Hippocampal formation (tissue), 2 donors: ENCODE measurements around the gene TBC1D12.
"Not testable (repeated sequence)": the region's sequence is repeated elsewhere in the genome, so short reads cannot be mapped to it uniquely, and the experiment has no call there.

Experiments
- DNase-seq, 2 donors: peaks; one replicate each; lab custom pipeline; 2025; lab: John Stamatoyannopoulos, UW

TBC1D12 gene

DNA sequence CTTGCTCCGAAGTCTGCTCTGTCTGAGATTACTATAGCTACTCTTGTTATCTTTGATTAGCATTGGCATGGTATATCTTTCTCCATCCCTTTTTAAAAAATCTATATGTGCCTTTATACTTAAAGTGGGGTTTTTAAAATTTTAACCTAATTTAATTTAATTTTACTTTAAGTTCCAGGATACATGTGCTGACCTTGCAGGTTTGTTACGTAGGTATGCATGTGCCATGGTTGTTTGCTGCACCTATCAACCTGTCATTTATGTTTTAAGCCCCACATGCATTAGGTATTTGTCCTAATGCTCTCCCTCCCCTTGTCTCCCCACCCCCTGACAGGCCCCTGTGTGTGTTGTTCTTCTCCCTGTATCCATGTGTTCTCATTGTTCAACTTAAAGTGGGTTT is 54.6 kb downstream of the TBC1D12 start:
- no peak for DNase-seq

DNA sequence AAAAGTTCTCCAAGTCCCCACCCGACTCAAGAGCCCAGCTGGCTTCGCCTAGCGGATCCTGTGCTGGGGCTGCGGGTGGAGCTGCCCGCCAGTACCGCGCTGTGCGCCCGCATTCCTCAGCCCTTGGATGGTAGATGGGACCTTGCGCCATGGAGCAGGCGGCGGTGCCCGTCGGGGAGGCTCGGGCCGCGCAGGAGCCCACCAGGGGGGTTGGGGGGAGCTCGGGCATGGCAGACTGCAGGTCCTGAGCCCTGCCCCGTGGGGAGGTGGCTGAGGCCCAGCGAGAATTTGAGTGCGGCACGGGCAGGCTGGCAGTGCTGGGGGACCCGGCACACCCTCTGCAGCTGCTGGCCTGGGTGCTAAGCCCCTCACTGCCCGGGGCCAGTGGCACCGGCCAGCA is 57.0 kb downstream of the TBC1D12 start:
- DNase-seq: no peak

DNA sequence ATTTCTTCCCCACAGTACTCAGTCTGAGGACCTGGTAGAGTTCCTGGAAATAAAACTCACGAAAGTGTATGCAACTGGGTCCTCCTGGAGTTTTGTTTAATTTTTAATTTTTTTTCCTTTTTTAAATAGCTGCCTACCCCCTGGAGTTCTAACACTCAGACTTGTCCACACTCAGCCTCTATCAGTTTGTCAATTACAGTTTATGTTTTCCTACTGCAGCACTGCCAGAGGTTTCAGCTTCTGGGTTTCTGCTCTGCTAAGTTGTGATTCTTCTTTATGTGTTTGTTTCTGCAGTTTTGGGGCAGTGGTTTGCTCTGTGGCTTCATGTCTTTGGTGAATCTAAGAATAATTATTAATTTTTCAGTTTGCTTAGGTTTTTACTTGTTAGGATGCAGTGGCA is 59.2 kb downstream of the TBC1D12 start:
- DNase-seq: no peak

DNA sequence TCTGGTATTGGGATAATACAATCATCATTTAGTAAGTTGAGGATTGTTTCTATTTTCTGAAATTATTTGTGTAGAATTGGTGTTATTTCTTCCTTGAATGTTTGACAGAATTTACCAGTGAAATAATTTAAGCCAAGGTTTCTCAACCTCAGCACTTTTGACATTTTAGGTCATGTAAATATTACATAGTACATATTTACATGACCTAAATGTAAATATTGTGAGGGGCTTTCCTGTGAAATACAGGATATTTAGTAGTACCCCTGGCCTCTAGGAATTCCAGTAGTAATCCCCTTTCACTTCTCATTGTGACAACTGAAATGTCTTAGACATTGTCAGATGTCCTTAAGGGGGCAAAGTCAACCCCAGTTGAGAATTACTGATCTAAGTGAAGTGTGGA is 59.8 kb downstream of the TBC1D12 start:
- DNase-seq: no peak

- DNase-seq: no peak
Measured at GRCh38 chr10:94465684-94466083, 63.3 kb downstream of the TBC1D12 start.

- no peak for DNase-seq
Measured at GRCh38 chr10:94481410-94481809, 79.1 kb downstream of the TBC1D12 start.

DNA sequence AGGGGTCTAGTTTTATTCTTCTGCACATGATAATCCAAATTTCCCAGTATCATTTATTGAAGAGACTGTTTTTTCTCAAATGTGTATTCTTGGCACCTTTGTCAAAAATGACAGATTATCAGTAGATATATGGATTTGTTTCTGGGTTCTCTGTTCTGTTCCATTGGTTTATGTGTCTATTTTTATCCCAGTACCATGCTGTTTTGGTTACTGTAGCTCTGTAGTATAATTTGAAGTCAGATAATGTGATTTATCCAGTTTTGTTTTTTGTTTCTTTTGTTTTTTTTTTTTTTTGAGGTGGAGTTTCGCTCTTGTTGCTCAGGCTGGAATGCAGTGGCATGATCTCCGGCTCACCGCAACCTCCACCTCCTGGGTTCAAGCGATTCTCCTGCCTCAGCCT is 81.6 kb downstream of the TBC1D12 start:
- no peak for DNase-seq

DNA sequence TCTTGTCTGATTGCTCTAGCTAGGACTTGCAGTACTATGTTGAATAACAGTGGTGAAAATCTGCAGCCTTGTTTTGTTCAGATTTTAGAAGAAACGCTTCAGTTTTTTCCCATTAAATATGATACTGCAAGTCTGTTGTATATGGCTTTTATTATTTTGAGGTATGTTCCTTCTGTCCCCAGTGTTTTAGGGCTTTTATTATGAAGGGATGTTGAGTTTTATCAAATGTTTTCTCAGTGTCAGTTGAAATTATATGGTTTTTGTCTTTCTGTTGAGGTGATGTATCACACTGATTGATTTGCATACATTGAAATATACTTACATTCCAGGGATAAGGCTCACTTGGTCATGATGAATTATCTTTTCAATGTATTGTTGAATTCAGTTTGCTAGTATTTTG is 82.8 kb downstream of the TBC1D12 start:
- DNase-seq: no peak

DNA sequence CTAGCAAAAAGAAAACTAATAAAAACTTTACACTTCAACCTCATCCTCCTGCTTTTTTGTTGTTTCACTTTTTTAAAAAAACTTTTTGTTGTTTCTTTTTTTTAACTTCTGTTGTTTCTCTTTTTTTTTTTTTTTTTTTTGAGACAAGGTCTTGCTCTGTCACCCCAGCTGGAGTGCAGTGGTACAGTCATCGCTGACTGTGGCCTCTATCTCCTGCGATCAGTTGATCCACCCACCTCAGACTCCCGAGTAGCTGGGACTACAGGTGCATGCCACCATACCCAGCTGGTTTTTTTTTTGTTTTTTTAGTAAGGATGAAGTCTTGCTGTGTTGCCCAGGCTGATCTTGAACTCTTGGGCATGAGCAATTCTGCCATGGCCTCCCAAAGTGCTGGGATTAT is 85.2 kb downstream of the TBC1D12 start:
- no peak for DNase-seq

DNA sequence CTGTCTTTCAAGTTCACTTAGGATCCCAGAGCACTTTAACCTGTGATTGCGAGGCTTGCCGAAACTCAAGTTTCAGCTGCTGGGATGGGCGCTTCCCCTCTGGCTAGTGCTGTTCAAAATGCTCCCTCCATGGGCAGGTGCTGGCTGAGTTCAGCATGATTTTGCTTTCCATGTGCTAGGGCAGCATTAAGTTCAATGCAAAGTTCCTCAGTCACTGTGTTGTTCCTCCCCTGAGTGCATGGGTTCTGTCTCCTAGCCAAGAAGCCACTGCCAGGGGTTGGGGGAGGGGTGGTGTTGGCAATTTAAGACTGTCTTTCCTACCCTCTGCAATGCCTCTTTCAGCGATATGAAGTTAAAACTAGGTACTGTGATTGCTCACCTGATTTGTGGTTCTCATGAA is 86.8 kb downstream of the TBC1D12 start:
- no peak for DNase-seq

- no peak for DNase-seq
Measured at GRCh38 chr10:94489976-94490788, 87.8 kb downstream of the TBC1D12 start.

GRCh38 chr10:94490789-94491039 is 88.4 kb downstream of the TBC1D12 start:
- DNase-seq: no peak

DNA sequence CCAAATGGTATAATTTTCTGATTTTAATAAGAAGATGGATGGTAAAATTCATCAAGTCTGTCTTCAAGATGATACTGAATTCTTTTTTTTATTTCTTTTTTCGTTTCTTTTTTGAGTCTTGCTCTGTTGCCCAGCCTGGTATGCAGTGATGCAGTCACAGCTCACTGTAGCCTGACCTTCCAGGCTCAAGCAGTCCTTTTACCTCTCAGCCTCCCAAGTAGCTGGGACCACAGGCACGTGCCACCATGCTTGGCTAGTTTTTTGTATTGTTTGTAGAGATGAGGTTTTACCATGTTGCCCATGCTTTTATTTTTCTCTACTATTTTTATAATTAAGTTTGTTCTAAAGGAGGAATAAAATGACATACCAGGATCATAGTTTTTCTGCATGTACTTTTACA is 91.1 kb downstream of the TBC1D12 start:
- no peak for DNase-seq

GRCh38 chr10:94496010-94496409 is 93.7 kb downstream of the TBC1D12 start:
- DNase-seq: no peak

- DNase-seq: no peak
Measured at GRCh38 chr10:94496646-94497045, 94.3 kb downstream of the TBC1D12 start.

DNA sequence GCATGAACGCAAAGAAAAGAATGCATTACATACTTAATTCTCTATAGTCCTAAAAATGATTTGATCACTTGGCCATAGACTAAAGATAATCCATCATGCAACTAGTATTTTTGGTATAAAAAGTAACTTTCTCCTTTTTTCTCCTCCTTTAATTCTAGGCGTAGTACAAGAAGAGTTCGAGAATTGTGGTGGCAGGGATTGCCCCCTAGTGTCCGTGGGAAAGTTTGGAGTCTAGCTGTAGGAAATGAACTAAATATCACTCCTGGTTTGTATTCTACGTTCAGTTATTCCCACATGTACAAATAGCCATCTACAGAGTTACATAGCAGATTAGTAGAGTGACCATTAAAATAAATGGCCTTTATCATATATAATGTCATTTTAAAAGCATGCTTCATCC is 97.7 kb downstream of the TBC1D12 start:
- no peak for DNase-seq

GRCh38 chr10:94521276-94522250 is 119.2 kb downstream of the TBC1D12 start:
- peak in 1 of 2 donors; percentile 23 for DNase-seq

DNA sequence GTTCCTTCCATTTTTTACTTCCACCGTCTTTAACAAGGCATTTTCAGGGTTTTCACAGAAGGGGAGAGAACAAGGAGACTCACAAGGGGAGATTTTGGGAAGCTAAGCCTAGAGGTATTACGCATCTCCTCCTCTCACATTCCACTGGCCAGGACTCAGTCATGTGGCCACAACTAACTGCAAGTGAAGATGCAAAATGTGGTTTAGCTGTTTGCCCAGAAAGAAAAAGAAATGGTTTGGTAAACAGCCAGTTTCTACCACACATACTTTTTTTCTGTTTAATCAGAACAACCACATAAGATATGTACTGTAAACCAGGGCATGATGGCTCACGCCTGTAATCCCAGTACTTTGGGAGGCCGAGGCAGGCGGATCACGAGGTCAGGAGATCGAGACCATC is 121.8 kb downstream of the TBC1D12 start:
- no peak for DNase-seq

GRCh38 chr10:94524711-94525110 is 122.4 kb downstream of the TBC1D12 start:
- DNase-seq: no peak

DNA sequence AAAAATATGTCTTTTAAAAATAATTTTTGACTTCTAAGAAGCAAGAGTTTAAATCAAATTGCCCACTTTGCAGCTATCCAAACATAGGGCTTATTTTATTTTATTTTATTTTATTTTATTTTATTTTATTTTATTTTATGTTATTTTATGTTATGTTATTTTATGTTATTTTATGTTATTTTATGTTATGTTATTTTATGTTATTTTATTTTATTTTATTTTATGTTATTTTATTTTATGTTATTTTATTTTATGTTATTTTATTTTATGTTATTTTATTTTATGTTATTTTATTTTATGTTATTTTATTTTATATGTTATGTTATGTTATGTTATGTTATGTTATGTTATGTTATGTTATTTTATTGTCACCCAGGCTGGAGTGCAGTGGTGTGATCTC is 129.2 kb downstream of the TBC1D12 start:
- DNase-seq: not testable (repeated sequence)

DNA sequence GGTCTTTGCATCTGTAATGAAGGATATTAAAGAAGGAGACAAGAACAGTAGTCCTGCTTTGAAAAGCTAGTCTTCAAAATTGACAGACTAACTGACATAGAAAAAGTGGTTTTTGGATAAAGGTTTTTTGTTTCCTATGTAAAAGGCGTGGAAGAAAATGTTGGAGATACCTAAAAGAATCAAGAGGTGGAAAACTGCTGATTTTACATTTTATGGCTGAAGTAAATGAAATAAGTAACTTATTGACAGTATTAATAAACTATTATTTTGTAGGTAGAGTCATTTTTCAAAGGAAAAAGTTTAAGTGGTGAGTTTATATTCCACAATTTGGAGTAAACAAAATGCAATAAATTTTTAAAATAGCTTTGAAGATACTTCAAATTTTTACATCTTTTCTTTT is 130.7 kb downstream of the TBC1D12 start:
- DNase-seq: no peak

DNA sequence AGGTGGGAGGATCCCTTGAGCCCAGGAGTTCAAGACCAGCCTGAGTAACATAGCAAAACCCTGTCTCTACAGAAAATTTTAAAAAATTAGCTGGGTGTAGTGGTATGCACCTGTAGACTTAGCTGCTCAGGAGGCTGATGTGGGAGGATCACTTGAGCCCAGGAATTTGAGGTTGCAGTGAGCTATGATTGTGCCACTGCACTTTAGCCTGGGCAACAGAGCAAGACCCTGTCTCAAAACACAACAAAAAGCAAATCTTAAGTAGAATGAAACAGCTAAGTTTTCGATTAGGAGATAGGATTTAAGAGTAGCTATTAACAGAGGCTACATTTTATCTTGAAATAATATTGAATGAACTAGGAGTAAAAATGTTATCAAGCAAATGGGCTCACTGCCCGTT is 139.9 kb downstream of the TBC1D12 start:
- not testable (repeated sequence) for DNase-seq

- DNase-seq: peak; percentile 51 to 57
Measured at GRCh38 chr10:94545391-94546048, 143.2 kb downstream of the TBC1D12 start, which contains the start of gene HELLS. HELLS (plus strand) TSS chr10:94545788; CDS start chr10:94545922, 134 bp downstream.
